ENCODE data around the gene RELA. TPM values are rescaled to one million over a fixed set of nuclear protein-coding genes. Genes with fewer than 3 reads are reported as not detected.

Gene RELA
- total RNA-seq, 1 donor from 2014 or later: 68.9 TPM

DNA sequence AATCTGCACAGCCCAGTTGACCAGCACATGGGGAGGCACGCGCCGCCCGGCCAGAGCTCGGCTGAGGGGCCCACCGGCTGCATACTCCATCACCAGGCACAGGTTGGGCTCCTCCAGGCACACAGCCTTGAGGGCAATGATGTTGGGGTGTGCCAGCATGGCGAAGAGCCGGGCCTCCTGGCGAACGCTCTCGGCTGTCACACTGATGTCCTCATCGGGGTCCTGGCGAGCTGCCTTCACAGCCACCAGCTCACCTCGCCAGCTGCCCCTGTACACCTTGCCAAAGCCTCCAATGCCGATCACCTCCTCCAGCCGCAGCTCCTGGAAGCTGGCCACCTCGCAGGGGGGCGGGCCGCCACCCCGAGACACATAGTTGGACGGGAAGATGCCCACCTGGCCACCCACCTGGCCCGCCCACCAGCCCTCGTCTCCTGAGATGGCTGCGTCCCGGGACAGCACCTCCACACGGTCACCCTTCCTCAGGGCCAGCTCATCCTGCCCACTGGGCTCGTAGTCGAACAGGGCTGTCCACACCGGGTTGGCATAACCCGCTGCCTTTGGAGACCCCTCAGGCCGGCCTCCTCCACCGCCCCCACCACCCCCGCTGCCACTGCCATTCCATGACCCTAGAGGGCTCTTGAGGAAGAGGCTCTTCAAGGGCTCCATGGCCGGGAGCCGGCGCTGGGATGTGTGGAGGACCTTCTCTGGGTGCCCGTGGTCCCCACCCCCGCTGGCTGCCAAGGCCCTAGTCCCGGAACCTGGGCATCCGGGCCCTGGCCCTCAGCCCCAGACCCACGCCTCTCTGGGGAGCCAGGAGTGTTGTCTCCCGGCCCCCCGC, 49.4 kb downstream of the RELA start:
- ATAC-seq (peak; percentile 0), DNase-seq (peak; percentile 70)
- TF ChIP-seq, protein P1, sequence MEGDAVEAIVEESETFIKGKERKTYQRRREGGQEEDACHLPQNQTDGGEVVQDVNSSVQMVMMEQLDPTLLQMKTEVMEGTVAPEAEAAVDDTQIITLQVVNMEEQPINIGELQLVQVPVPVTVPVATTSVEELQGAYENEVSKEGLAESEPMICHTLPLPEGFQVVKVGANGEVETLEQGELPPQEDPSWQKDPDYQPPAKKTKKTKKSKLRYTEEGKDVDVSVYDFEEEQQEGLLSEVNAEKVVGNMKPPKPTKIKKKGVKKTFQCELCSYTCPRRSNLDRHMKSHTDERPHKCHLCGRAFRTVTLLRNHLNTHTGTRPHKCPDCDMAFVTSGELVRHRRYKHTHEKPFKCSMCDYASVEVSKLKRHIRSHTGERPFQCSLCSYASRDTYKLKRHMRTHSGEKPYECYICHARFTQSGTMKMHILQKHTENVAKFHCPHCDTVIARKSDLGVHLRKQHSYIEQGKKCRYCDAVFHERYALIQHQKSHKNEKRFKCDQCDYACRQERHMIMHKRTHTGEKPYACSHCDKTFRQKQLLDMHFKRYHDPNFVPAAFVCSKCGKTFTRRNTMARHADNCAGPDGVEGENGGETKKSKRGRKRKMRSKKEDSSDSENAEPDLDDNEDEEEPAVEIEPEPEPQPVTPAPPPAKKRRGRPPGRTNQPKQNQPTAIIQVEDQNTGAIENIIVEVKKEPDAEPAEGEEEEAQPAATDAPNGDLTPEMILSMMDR (IDR thresholded peaks at IDR 0.05): no peak
- Histone ChIP-seq H3K4me1 (peaks cover 65% of the 10 kb centered on the region), H3K9me3 (no peaks in the 10 kb centered on the region), H3K27ac (peak overlapping the region; percentile 95), H3K36me3 (peaks cover 46% of the 10 kb centered on the region), H3K27me3 (ENCODE audit: low read depth) (no peaks in the 10 kb centered on the region), H3K4me3 (peak overlapping the region; percentile 95)
- intact Hi-C loops (cut with DNase I): no loop called here

DNA sequence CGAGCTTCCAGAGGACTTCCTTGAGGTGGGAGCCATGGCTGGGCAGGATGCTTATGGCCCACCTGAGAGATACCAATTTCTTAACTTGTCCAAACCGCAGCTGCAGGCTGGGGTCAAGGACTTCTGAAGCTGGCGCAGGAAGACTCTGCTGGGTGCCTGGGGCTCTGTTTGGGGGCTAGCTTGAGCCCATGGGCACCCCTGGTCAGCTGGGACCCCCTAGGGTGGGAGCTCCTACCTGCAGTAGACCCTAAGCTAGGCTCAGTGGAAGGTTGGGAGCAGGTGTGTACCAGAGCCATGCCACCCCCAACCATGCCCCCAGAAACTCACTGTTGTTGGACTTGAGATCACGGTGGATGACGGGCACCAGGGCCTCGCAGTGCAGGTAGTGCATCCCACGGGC, 50.0 kb downstream of the RELA start:
- Histone ChIP-seq H3K36me3 (peaks cover 46% of the 10 kb centered on the region), H3K27me3 (ENCODE audit: low read depth) (no peaks in the 10 kb centered on the region), H3K4me1 (peaks cover 69% of the 10 kb centered on the region), H3K27ac (peak overlapping the region; percentile 95), H3K4me3 (peak overlapping the region; percentile 95), H3K9me3 (no peaks in the 10 kb centered on the region)
- TF ChIP-seq, protein P1 (IDR thresholded peaks at IDR 0.05): no peak
- ATAC-seq (no peak), DNase-seq (no peak)
- intact Hi-C loops (cut with DNase I): no loop called here

DNA sequence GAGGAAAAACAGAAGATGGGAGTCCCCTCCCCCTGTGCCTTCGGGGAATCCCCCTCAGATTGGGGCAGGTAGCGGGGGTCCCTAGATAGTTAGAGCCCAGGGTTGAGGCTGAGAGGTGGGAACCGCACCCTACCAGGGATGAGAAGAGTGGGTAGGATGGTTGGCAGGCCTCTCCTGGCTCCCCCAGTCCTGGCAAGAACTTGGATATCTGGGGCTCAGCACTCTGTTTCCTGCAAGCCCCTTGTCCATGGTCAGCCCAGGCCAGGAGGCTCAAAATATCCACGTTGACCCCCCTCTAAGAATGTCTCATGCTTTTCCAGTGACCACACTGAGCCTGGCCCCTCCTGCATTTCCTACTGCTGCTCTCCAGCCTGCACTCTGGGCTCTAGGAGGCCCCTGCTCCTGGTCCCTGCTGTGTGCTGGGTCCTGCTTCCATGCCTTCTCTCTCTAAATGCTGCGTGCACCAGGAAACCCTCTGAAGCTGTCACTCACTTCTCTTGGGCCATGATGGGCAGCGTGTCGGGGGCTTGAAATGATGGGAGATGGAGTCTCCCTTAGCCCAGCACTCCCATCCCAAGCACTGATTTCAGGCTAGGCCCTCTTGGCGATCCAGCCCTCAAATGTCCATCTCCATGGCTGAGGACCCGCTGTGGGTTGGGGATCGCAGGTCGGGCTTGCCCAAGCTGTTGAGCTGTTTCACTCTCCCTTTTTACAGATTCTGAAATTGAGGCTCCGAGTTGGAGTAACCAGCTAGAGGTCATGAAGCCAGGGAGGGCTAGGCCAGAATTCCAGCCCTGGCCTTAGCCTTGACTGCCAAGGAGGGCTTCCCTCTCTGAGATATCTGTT, 50.7 kb downstream of the RELA start:
- no peaks in the 10 kb centered on the region for H3K27me3 ChIP-seq (ENCODE audit: low read depth)
- H3K27ac ChIP-seq: peak overlapping the region; percentile 95
- TF ChIP-seq, protein P1 (IDR thresholded peaks at IDR 0.05): no peak
- no peaks in the 10 kb centered on the region for H3K9me3 ChIP-seq
- ATAC-seq (no peak), DNase-seq (no peak)
- H3K36me3 ChIP-seq: peaks cover 48% of the 10 kb centered on the region
- H3K4me1 ChIP-seq: peaks cover 67% of the 10 kb centered on the region
- intact Hi-C loops (cut with DNase I): no loop called here
- H3K4me3 ChIP-seq: peak overlapping the region; percentile 95

GRCh38 chr11:65611028-65611757, 51.5 kb downstream of the RELA start:
- DNase-seq (peak; percentile 80), ATAC-seq (no peak)
- intact Hi-C loops (cut with DNase I): no loop called here
- TF ChIP-seq, protein P1 (IDR thresholded peaks at IDR 0.05): no peak
- Histone ChIP-seq H3K27me3 (ENCODE audit: low read depth) (no peaks in the 10 kb centered on the region), H3K4me1 (peaks cover 65% of the 10 kb centered on the region), H3K36me3 (peaks cover 54% of the 10 kb centered on the region), H3K9me3 (no peaks in the 10 kb centered on the region), H3K27ac (peak overlapping the region; percentile 95), H3K4me3 (peak overlapping the region; percentile 95)

GRCh38 chr11:65610404-65610803, 52.3 kb downstream of the RELA start:
- Histone ChIP-seq H3K4me1 (peaks cover 65% of the 10 kb centered on the region), H3K27me3 (ENCODE audit: low read depth) (no peaks in the 10 kb centered on the region), H3K36me3 (peaks cover 62% of the 10 kb centered on the region), H3K27ac (peak overlapping the region; percentile 95), H3K9me3 (no peaks in the 10 kb centered on the region), H3K4me3 (peak overlapping the region; percentile 95)
- ATAC-seq (no peak), DNase-seq (no peak)
- intact Hi-C loops (cut with DNase I): no loop called here
- TF ChIP-seq, protein P1 (IDR thresholded peaks at IDR 0.05): no peak
